WTC11 (cell line): Measurements from ENCODE around the gene ELMO1. TPM values are rescaled to one million over a fixed set of nuclear protein-coding genes. Genes with fewer than 3 reads are reported as not detected.

Source experiments
- ATAC-seq: fragments of 200-7000 bp; cut with Tn5 transposase; 2 replicates; pipeline ENCODE4 v1.10.0; 2021; ENCODE audit warnings: mild to moderate bottlenecking, moderate library complexity
- CTCF ChIA-PET: fragments of 300-600 bp; sonication (Branson Sonifier 250); formaldehyde crosslinking; loops from one replicate; lab custom pipeline; 2021; ENCODE audit warnings: antibody characterized with exemption; lab: Charles Lee
- POLR2A ChIA-PET: fragments of 350-600 bp; sonication (Branson Sonifier 250); formaldehyde crosslinking; loops from one replicate; lab custom pipeline; 2021; ENCODE audit warnings: antibody characterized with exemption; lab: Charles Lee
- DNase-seq: peaks from one replicate; pipeline ENCODE4 v3.0.0; 2021; ENCODE audit warnings: low spot score
- H3K27ac Mint-ChIP-seq: 2 replicates; pipeline ENCODE4 v1.8.0; 2021; ENCODE audit warnings: mixed read lengths
- H3K27me3 Mint-ChIP-seq: 2 replicates; pipeline ENCODE4 v1.8.0; 2021; ENCODE audit warnings: low read depth, mild to moderate bottlenecking, moderate library complexity, mixed read lengths
- H3K36me3 Mint-ChIP-seq: 2 replicates; pipeline ENCODE4 v1.8.0; 2021; ENCODE audit warnings: mixed read lengths
- H3K4me1 Mint-ChIP-seq: 2 replicates; pipeline ENCODE4 v1.8.0; 2022; ENCODE audit warnings: mixed read lengths
- H3K4me3 Mint-ChIP-seq: 2 replicates; pipeline ENCODE4 v1.8.0; 2021; ENCODE audit warnings: mild to moderate bottlenecking, moderate library complexity, mixed read lengths
- H3K9me3 Mint-ChIP-seq: 2 replicates; pipeline ENCODE4 v1.8.0; 2021; ENCODE audit warnings: mixed read lengths
- CBFB ChIP-seq: sonication (generic); formaldehyde crosslinking; IDR thresholded peaks from 2 replicates; pipeline ENCODE4 v1.8.1; 2022; ENCODE audit warnings: mild to moderate bottlenecking, low read depth, missing genetic modification reagents
- EMX1 ChIP-seq: fragments of 250-450 bp; sonication (Bioruptor Pico); IDR thresholded peaks from 2 replicates; pipeline ENCODE4 v1.8.0; 2021; ENCODE audit warnings: mild to moderate bottlenecking
- ESRRA ChIP-seq: sonication (generic); formaldehyde crosslinking; IDR thresholded peaks from 2 replicates; pipeline ENCODE4 v1.8.1; 2022; ENCODE audit warnings: mild to moderate bottlenecking, missing genetic modification reagents, borderline replicate concordance
- HMGA2 ChIP-seq: fragments of 250-450 bp; sonication (Bioruptor Pico); IDR thresholded peaks from 2 replicates; pipeline ENCODE4 v1.4.0; 2021; ENCODE audit warnings: mild to moderate bottlenecking, moderate library complexity
- NFE2L1 ChIP-seq: sonication (generic); formaldehyde crosslinking; IDR thresholded peaks from 2 replicates; pipeline ENCODE4 v1.8.1; 2023; ENCODE audit warnings: missing genetic modification reagents
- NR1H2 ChIP-seq: sonication (generic); formaldehyde crosslinking; IDR thresholded peaks from 2 replicates; pipeline ENCODE4 v1.9.0; 2021; ENCODE audit warnings: mild to moderate bottlenecking, moderate library complexity, missing genetic modification reagents
- PRRX2 ChIP-seq: fragments of 250-450 bp; sonication (Bioruptor Pico); IDR thresholded peaks from 2 replicates; pipeline ENCODE4 v1.8.0; 2021; ENCODE audit warnings: mild to moderate bottlenecking
- RELA ChIP-seq: sonication (generic); formaldehyde crosslinking; IDR thresholded peaks from 2 replicates; pipeline ENCODE4 v1.8.1; 2022; ENCODE audit warnings: missing genetic modification reagents, mild to moderate bottlenecking, borderline replicate concordance
- SMAD4 ChIP-seq: sonication (generic); formaldehyde crosslinking; IDR thresholded peaks from 2 replicates; pipeline ENCODE4 v1.8.0; 2022; ENCODE audit warnings: mild to moderate bottlenecking, missing genetic modification reagents
- ZNF138 ChIP-seq: sonication (generic); formaldehyde crosslinking; conservative IDR thresholded peaks from 2 replicates; pipeline ENCODE4 v1.8.1; 2022; ENCODE audit warnings: mild to moderate bottlenecking, moderate library complexity, missing genetic modification reagents
- ZNF396 ChIP-seq: fragments of 250-450 bp; sonication (Bioruptor Pico); IDR thresholded peaks from 2 replicates; pipeline ENCODE4 v1.8.0; 2021; ENCODE audit warnings: mild to moderate bottlenecking, moderate library complexity, borderline replicate concordance
- total RNA-seq: library from RNA; stranded (reverse); gene quantifications from 3 replicates; pipeline ENCODE4 v1.2.3, GENCODE V29; 2021
- TF ChIP-seq, protein P1 (sequence below): sonication (generic); formaldehyde crosslinking; IDR thresholded peaks from 2 replicates; pipeline ENCODE4 v1.8.1; 2022; ENCODE audit warnings: mild to moderate bottlenecking, moderate library complexity, missing genetic modification reagents
- TF ChIP-seq, protein P2 (sequence below): sonication (generic); formaldehyde crosslinking; IDR thresholded peaks from 2 replicates; pipeline ENCODE4 v1.8.1; 2023; ENCODE audit warnings: mild to moderate bottlenecking, missing genetic modification reagents, moderate library complexity
- TF ChIP-seq, protein P3 (sequence below): sonication (generic); formaldehyde crosslinking; conservative IDR thresholded peaks from 2 replicates; pipeline ENCODE4 v1.8.1; 2022; ENCODE audit warnings: mild to moderate bottlenecking, missing genetic modification reagents
- TF ChIP-seq, protein P4 (sequence below): sonication (generic); formaldehyde crosslinking; IDR thresholded peaks from 2 replicates; pipeline ENCODE4 v1.8.1; 2022; ENCODE audit warnings: low read depth, mild to moderate bottlenecking, moderate library complexity, missing genetic modification reagents, borderline replicate concordance
- TF ChIP-seq, protein P5 (sequence below): fragments of 250-450 bp; sonication (Bioruptor Pico); IDR thresholded peaks from 2 replicates; pipeline ENCODE4 v1.9.0; 2021; ENCODE audit warnings: moderate library complexity, mild to moderate bottlenecking, inconsistent platforms, borderline replicate concordance
- TF ChIP-seq, protein P6 (sequence below): fragments of 250-450 bp; sonication (Bioruptor Pico); IDR thresholded peaks from 2 replicates; pipeline ENCODE4 v1.9.0; 2021; ENCODE audit warnings: mild to moderate bottlenecking
- TF ChIP-seq, protein P7 (sequence below): fragments of 250-450 bp; sonication (Bioruptor Pico); IDR thresholded peaks from 2 replicates; pipeline ENCODE4 v1.9.0; 2021; ENCODE audit warnings: mild to moderate bottlenecking
- TF ChIP-seq, protein P8 (sequence below): sonication (generic); formaldehyde crosslinking; IDR thresholded peaks from 2 replicates; pipeline ENCODE4 v1.8.1; 2022; ENCODE audit warnings: mild to moderate bottlenecking, missing genetic modification reagents, moderate library complexity, borderline replicate concordance
- TF ChIP-seq, protein P9 (sequence below): sonication (generic); formaldehyde crosslinking; IDR thresholded peaks from 2 replicates; pipeline ENCODE4 v1.8.0; 2023; ENCODE audit warnings: mild to moderate bottlenecking, missing genetic modification reagents

The ELMO1 gene
- total RNA-seq, 1 experiment from 2014 or later, result 19.4 TPM

DNA sequence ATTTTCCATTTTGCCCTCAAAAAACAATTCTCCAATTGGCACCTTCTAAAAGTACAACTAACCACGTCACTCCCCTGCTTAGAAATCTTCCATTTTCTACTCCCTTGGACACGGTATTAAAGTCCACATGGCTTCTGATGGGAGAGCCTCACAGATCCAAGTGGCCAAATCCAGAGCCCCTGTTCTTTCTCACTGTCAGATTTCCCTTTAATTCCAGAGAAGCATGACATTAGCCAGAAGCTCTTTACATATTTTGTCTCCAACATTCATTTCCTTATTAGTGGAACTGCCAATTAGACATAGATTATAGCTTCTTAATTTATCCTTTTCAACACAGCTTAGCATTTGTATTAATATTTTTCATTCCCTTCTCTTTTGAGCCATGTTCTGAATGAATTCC is 118.7 kb downstream of the ELMO1 start (continued):
- TF ChIP-seq, protein P1, sequence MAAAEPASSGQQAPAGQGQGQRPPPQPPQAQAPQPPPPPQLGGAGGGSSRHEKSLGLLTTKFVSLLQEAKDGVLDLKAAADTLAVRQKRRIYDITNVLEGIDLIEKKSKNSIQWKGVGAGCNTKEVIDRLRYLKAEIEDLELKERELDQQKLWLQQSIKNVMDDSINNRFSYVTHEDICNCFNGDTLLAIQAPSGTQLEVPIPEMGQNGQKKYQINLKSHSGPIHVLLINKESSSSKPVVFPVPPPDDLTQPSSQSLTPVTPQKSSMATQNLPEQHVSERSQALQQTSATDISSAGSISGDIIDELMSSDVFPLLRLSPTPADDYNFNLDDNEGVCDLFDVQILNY (CRISPR knock-in tag), result no peak
- TF ChIP-seq RELA (CRISPR knock-in tag) (no peak), ZNF138 (CRISPR knock-in tag) (no peak)
- TF ChIP-seq, protein P2, sequence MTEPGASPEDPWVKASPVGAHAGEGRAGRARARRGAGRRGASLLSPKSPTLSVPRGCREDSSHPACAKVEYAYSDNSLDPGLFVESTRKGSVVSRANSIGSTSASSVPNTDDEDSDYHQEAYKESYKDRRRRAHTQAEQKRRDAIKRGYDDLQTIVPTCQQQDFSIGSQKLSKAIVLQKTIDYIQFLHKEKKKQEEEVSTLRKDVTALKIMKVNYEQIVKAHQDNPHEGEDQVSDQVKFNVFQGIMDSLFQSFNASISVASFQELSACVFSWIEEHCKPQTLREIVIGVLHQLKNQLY (CRISPR knock-in tag), result no peak

DNA sequence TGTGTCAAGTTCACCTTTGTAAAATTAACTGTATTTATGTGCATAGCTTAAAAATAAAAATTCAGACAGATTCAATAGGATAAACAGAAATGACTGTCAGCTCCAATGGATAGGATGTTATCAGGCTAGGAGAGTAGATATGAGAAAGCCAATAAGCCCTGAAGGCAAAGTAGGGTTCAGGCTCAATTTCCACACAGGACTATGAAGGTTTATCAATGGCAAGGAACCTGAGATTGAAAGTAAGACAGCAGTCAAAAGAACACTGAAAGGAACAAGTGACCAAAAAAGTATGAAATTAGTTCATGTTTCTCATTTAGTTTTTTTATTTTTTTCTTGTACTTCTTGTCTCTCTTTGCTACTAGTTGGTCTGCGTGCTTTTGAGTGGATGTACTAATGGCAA is 121.4 kb downstream of the ELMO1 start:
- ChIA-PET CTCF (interaction anchor here (1.0 kb wide), 1 partner anchor 93 kb away, joined by 4 read pairs; no protein-coding TSS in a partner anchor), POLR2A (no interaction called here)
- Mint-ChIP-seq H3K4me1 (peaks cover 19% of the 10 kb centered on the region), H3K9me3 (peaks cover 14% of the 10 kb centered on the region), H3K36me3 (peaks cover 9% of the 10 kb centered on the region), H3K27ac (peak overlapping the region; percentile 74; the same call in 1 of the 2 replicates), H3K4me3 (no peak overlapping the region), H3K27me3 (no peaks in the 10 kb centered on the region)
- ATAC-seq (no peak), DNase-seq (no peak)
- TF ChIP-seq, protein P3, sequence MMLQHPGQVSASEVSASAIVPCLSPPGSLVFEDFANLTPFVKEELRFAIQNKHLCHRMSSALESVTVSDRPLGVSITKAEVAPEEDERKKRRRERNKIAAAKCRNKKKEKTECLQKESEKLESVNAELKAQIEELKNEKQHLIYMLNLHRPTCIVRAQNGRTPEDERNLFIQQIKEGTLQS, result no peak
- TF ChIP-seq ZNF396 (CRISPR knock-in tag) (no peak), PRRX2 (CRISPR knock-in tag) (no peak), ESRRA (CRISPR knock-in tag) (no peak), SMAD4 (CRISPR knock-in tag) (no peak), EMX1 (CRISPR knock-in tag) (no peak), CBFB (CRISPR knock-in tag) (no peak), NR1H2 (no peak)
- TF ChIP-seq, protein P4, sequence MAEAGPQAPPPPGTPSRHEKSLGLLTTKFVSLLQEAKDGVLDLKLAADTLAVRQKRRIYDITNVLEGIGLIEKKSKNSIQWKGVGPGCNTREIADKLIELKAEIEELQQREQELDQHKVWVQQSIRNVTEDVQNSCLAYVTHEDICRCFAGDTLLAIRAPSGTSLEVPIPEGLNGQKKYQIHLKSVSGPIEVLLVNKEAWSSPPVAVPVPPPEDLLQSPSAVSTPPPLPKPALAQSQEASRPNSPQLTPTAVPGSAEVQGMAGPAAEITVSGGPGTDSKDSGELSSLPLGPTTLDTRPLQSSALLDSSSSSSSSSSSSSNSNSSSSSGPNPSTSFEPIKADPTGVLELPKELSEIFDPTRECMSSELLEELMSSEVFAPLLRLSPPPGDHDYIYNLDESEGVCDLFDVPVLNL (CRISPR knock-in tag), result no peak
- TF ChIP-seq, protein P5, sequence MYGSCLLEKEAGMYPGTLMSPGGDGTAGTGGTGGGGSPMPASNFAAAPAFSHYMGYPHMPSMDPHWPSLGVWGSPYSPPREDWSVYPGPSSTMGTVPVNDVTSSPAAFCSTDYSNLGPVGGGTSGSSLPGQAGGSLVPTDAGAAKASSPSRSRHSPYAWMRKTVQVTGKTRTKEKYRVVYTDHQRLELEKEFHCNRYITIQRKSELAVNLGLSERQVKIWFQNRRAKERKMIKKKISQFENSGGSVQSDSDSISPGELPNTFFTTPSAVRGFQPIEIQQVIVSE, result no peak
- TF ChIP-seq, protein P6, sequence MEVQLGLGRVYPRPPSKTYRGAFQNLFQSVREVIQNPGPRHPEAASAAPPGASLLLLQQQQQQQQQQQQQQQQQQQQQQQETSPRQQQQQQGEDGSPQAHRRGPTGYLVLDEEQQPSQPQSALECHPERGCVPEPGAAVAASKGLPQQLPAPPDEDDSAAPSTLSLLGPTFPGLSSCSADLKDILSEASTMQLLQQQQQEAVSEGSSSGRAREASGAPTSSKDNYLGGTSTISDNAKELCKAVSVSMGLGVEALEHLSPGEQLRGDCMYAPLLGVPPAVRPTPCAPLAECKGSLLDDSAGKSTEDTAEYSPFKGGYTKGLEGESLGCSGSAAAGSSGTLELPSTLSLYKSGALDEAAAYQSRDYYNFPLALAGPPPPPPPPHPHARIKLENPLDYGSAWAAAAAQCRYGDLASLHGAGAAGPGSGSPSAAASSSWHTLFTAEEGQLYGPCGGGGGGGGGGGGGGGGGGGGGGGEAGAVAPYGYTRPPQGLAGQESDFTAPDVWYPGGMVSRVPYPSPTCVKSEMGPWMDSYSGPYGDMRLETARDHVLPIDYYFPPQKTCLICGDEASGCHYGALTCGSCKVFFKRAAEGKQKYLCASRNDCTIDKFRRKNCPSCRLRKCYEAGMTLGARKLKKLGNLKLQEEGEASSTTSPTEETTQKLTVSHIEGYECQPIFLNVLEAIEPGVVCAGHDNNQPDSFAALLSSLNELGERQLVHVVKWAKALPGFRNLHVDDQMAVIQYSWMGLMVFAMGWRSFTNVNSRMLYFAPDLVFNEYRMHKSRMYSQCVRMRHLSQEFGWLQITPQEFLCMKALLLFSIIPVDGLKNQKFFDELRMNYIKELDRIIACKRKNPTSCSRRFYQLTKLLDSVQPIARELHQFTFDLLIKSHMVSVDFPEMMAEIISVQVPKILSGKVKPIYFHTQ (CRISPR knock-in tag), result no peak
- TF ChIP-seq, all 79 proteins: peak for 0

DNA sequence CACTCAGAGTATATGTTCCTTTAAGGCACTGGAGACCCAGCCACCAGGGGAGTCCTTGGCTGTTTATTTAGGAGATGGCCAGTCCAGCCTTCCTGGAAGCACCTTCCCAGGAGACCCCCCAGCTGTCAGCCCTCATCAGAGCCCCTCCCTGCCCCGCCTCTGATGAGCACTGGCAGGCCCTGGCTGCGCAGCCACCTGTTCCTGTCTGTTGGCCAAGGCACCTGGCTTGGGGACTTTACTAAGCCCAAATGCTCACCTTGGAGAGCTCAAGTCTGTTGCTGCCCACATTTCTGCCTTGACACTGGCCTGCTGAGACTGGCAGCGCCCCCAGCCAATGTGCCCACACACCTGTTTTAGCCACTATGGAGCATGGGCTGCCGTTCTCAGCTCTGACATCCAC is 124.7 kb downstream of the ELMO1 start:
- ChIA-PET CTCF (no interaction called here), POLR2A (no interaction called here)
- H3K27ac Mint-ChIP-seq, result no peak overlapping the region
- H3K36me3 Mint-ChIP-seq, result no peaks in the 10 kb centered on the region
- H3K4me3 Mint-ChIP-seq, result no peak overlapping the region
- no peak for ATAC-seq
- H3K9me3 Mint-ChIP-seq, result no peaks in the 10 kb centered on the region
- peaks cover 19% of the 10 kb centered on the region for H3K4me1 Mint-ChIP-seq
- no peaks in the 10 kb centered on the region for H3K27me3 Mint-ChIP-seq
- no peak for DNase-seq
- no peak for TF ChIP-seq ZNF138 (CRISPR knock-in tag)
- TF ChIP-seq, protein P7, sequence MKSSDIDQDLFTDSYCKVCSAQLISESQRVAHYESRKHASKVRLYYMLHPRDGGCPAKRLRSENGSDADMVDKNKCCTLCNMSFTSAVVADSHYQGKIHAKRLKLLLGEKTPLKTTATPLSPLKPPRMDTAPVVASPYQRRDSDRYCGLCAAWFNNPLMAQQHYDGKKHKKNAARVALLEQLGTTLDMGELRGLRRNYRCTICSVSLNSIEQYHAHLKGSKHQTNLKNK (CRISPR knock-in tag), result no peak
- no peak for TF ChIP-seq NFE2L1 (CRISPR knock-in tag)
- TF ChIP-seq, protein P8, sequence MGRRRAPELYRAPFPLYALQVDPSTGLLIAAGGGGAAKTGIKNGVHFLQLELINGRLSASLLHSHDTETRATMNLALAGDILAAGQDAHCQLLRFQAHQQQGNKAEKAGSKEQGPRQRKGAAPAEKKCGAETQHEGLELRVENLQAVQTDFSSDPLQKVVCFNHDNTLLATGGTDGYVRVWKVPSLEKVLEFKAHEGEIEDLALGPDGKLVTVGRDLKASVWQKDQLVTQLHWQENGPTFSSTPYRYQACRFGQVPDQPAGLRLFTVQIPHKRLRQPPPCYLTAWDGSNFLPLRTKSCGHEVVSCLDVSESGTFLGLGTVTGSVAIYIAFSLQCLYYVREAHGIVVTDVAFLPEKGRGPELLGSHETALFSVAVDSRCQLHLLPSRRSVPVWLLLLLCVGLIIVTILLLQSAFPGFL (CRISPR knock-in tag), result no peak
- TF ChIP-seq HMGA2 (CRISPR knock-in tag), result no peak
- TF ChIP-seq, protein P9, sequence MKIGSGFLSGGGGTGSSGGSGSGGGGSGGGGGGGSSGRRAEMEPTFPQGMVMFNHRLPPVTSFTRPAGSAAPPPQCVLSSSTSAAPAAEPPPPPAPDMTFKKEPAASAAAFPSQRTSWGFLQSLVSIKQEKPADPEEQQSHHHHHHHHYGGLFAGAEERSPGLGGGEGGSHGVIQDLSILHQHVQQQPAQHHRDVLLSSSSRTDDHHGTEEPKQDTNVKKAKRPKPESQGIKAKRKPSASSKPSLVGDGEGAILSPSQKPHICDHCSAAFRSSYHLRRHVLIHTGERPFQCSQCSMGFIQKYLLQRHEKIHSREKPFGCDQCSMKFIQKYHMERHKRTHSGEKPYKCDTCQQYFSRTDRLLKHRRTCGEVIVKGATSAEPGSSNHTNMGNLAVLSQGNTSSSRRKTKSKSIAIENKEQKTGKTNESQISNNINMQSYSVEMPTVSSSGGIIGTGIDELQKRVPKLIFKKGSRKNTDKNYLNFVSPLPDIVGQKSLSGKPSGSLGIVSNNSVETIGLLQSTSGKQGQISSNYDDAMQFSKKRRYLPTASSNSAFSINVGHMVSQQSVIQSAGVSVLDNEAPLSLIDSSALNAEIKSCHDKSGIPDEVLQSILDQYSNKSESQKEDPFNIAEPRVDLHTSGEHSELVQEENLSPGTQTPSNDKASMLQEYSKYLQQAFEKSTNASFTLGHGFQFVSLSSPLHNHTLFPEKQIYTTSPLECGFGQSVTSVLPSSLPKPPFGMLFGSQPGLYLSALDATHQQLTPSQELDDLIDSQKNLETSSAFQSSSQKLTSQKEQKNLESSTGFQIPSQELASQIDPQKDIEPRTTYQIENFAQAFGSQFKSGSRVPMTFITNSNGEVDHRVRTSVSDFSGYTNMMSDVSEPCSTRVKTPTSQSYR (CRISPR knock-in tag), result no peak
